SU-DHL-6 (cell line): ENCODE data around the gene ABLIM1.

Source experiments
- H2AFZ ChIP-seq: fragments of 200-600 bp; sonication (generic); 2 replicates; pipeline ENCODE4 v1.6.1; 2014; ENCODE audit warnings: low read depth, mild to moderate bottlenecking, moderate library complexity, mixed read lengths, antibody characterized with exemption, low read length; ENCODE audit not compliant: severe bottlenecking
- H3F3A ChIP-seq: fragments of 200-600 bp; shearing (Covaris generic); 2 replicates; pipeline ENCODE4 v1.6.0; 2016; ENCODE audit warnings: antibody characterized with exemption, mild to moderate bottlenecking; ENCODE audit not compliant: insufficient read depth
- H3K27ac ChIP-seq: fragments of 200-600 bp; sonication (generic); 2 replicates; pipeline ENCODE4 v1.5.1; 2016; ENCODE audit warnings: low read depth, mild to moderate bottlenecking, low read length, moderate library complexity, mixed read lengths
- H3K27me3 ChIP-seq: fragments of 200-600 bp; sonication (generic), shearing (Covaris generic); 2 replicates; pipeline ENCODE4 v1.6.0; 2014; ENCODE audit warnings: mild to moderate bottlenecking, low read length
- H3K36me3 ChIP-seq: fragments of 200-600 bp; sonication (generic); 2 replicates; pipeline ENCODE4 v1.6.1; 2014; ENCODE audit warnings: mild to moderate bottlenecking, low read length, mixed read lengths
- H3K4me2 ChIP-seq: fragments of 300-600, 200-600 bp; shearing (Covaris generic), sonication (generic); 2 replicates; pipeline ENCODE4 v1.6.0; 2014; ENCODE audit warnings: low read length, low read depth, mild to moderate bottlenecking; ENCODE audit not compliant: poor library complexity, severe bottlenecking
- H3K4me3 ChIP-seq: fragments of 200-600 bp; sonication (generic); 2 replicates; pipeline ENCODE4 v1.5.1; 2014; ENCODE audit warnings: antibody characterized with exemption, low read length, mild to moderate bottlenecking, mixed read lengths; ENCODE audit not compliant: insufficient read depth, poor library complexity, severe bottlenecking
- H3K79me2 ChIP-seq: fragments of 200-600 bp; sonication (generic); 2 replicates; pipeline ENCODE4 v1.6.1; 2014; ENCODE audit warnings: mild to moderate bottlenecking, low read length, moderate library complexity; ENCODE audit not compliant: insufficient read depth
- H3K9ac ChIP-seq: fragments of 200-600 bp; sonication (generic); 2 replicates; pipeline ENCODE4 v1.7.0; 2014; ENCODE audit warnings: mild to moderate bottlenecking, low read length
- H3K9me2 ChIP-seq: fragments of 200-600 bp; sonication (generic); replicated peaks from 2 replicates; pipeline ENCODE4 v1.6.1; 2014; ENCODE audit warnings: low read length; ENCODE audit not compliant: insufficient read depth
- H3K9me3 ChIP-seq: fragments of 200-600 bp; sonication (generic); 2 replicates; pipeline ENCODE4 v1.6.1; 2014; ENCODE audit warnings: low read length, mixed read lengths; ENCODE audit not compliant: insufficient read depth
- H4K20me1 ChIP-seq: fragments of 200-600 bp; sonication (generic); 2 replicates; pipeline ENCODE4 v1.6.1; 2014; ENCODE audit warnings: low read depth, mild to moderate bottlenecking, antibody characterized with exemption, low read length, moderate library complexity, mixed read lengths
- CTCF ChIP-seq: fragments of 200-600 bp; sonication (generic); IDR thresholded peaks from one replicate; pipeline ENCODE4 v1.5.1; 2017; ENCODE audit warnings: antibody characterized with exemption, mild to moderate bottlenecking, low read length, moderate library complexity; ENCODE audit not compliant: insufficient read depth, poor library complexity, severe bottlenecking
- EZH2phosphoT487 ChIP-seq: fragments of 200-600 bp; sonication (generic), shearing (Covaris generic); conservative IDR thresholded peaks from 2 replicates; pipeline ENCODE4 v1.6.1; 2018; ENCODE audit warnings: mild to moderate bottlenecking, antibody characterized with exemption, low read length, moderate library complexity, mixed read lengths

The ABLIM1 gene

DNA sequence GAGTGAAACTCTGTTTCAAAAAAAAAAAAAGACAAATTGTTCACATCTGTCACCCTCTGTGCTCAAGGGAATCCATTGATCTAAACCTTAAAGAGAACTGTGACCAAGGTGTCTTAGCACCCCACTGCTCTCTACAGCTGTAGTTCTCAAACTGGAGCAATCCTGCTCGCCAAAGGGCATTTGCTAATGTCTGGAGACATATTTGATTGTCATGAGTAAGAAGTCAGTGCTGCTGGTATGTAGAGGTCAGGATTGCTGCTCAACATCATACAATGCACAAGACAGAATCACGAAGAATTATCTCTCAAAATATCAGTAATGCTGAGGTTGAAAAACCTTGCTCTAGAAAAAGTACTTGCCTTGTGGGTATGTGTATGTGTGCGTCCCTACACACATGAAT is 30.0 kb downstream of the ABLIM1 start:
- Histone ChIP-seq H3K27ac (no peak overlapping the region), H3K36me3 (no peaks in the 10 kb centered on the region), H3K9me3 (no peaks in the 10 kb centered on the region), H3K9ac (no peak overlapping the region), H2AFZ (no peak overlapping the region), H3K79me2 (no peaks in the 10 kb centered on the region), H3K27me3 (no peaks in the 10 kb centered on the region), H3K4me3 (no peak overlapping the region), H3K9me2 (no peaks in the 10 kb centered on the region), H4K20me1 (no peaks in the 10 kb centered on the region), H3K4me2 (no peak overlapping the region), H3F3A (no peaks in the 10 kb centered on the region)
- TF ChIP-seq EZH2phosphoT487 (no peak), CTCF (no peak)

GRCh38 chr10:114626841-114627240 is 31.2 kb downstream of the ABLIM1 start:
- no peak overlapping the region for H3K9ac ChIP-seq
- H3F3A ChIP-seq: no peaks in the 10 kb centered on the region
- no peak overlapping the region for H2AFZ ChIP-seq
- no peak overlapping the region for H3K4me3 ChIP-seq
- no peak overlapping the region for H3K4me2 ChIP-seq
- no peaks in the 10 kb centered on the region for H3K9me2 ChIP-seq
- H3K27ac ChIP-seq: no peak overlapping the region
- no peaks in the 10 kb centered on the region for H3K79me2 ChIP-seq
- H4K20me1 ChIP-seq: no peaks in the 10 kb centered on the region
- no peaks in the 10 kb centered on the region for H3K9me3 ChIP-seq
- no peaks in the 10 kb centered on the region for H3K36me3 ChIP-seq
- TF ChIP-seq CTCF (no peak), EZH2phosphoT487 (no peak)
- no peaks in the 10 kb centered on the region for H3K27me3 ChIP-seq

DNA sequence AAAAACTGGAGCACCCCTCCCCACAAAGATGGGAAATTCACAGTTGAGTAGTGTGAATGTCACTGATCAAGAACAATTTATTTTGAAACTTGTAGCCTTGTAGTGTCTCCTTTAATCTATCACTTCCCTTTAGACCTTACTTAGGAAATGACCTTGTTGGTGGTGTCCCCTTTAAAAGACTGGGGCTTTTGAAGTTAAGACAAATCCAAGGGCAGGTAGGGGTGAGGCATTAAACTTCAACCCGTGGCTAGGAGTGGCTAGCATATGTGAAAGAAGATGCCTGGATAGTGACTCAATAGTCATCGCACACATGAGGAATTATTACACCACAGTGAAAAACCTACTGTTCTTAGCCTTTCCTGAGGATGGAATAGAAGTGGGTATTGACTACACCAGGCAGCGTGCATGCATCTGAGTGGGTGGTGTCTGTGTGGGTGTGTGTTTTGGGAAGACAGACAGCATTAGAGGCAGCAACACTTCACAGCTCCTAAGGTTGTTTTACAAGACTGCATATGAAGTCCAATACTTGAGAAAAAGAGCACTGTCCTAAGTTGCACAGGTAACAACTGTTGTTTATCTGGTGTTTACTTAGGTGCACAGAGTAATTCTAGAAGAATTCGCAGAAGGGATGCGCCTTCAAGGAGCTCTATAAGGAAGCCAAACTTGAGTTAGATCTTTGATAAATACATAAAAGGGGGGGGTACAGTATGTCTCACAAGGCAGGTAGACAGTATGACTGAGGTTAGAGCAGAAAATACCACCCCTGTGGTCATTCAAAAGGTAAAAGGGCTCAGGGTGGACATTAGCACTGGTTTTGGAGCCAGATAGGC is 32.9 kb downstream of the ABLIM1 start:
- H3K9me3 ChIP-seq: no peaks in the 10 kb centered on the region
- no peaks in the 10 kb centered on the region for H3F3A ChIP-seq
- no peaks in the 10 kb centered on the region for H3K9me2 ChIP-seq
- no peak overlapping the region for H3K4me3 ChIP-seq
- TF ChIP-seq EZH2phosphoT487: no peak
- no peak for TF ChIP-seq CTCF
- H4K20me1 ChIP-seq: no peaks in the 10 kb centered on the region
- H3K79me2 ChIP-seq: no peaks in the 10 kb centered on the region
- H2AFZ ChIP-seq: no peak overlapping the region
- no peaks in the 10 kb centered on the region for H3K36me3 ChIP-seq
- no peak overlapping the region for H3K27ac ChIP-seq
- H3K9ac ChIP-seq: no peak overlapping the region
- no peak overlapping the region for H3K4me2 ChIP-seq
- H3K27me3 ChIP-seq: no peaks in the 10 kb centered on the region
